AG20443 (cell line): ENCODE measurements around the gene MPV17L2.
"Not testable (repeated sequence)": the region's sequence is repeated elsewhere in the genome, so short reads cannot be mapped to it uniquely, and the experiment has no call there.

Source experiments
- DNase-seq: peaks from one replicate; pipeline ENCODE4 v3.0.0; 2012; ENCODE audit warnings: low spot score, mixed read lengths

MPV17L2 gene

DNA sequence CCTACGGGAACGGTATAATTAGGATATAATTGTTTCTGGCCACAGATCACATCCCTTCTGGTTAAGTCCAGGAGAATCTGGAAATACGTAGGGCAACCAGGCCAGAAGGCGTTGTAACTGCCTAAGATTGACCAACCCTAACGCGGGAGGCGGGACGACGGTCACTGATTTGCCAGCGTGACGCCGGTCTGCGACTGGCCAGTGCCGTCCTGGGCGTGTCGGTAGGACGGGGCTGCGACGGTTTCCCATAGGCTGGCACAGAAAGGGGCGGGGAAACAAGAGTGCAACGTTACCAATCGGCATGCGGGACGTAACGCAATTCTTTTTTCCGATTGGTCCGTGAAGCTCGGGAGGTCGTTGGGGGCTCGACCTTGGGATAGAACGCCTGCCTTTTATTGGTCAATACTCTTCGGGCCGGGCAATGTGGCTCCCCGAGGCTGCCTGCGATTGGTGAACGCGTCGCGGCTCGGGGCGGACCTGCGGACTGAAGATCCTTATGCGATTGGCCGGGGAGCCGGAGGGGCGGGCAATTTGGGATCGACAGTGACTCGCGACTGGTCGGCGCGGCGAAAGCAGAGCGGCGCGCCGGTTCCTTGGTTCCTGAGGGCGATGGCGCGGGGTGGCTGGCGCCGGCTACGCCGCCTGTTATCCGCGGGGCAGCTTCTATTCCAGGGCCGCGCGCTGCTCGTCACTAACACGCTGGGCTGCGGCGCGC, at the start of gene MPV17L2:
Gene MPV17L2, plus strand, starts transcription at position 546 of the 715 bp plus-strand sequence. Its CDS starts 64 bp downstream, at position 610.
- peak; percentile 95 for DNase-seq

DNA sequence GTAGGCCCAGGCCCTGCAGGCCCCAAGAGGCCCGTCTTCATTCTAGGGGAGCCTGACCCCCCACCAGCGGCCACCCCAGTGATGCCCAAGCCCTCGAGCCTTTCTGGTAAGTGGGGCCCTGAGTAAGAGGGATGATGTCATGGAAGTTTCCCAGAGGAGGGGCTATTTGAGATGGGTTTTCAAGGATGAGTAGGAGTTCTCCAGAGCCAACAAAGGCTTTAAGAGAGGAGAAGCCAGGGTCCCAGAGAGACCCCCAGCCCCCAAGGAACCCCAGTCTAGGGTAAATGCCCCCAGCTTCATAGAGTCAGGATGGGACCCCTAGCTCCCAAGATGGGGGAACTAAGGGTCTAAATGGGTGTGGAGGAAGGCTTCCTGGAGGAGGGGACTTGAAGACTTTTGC, 49.1 kb upstream of the MPV17L2 start:
- no peak for DNase-seq

GRCh38 chr19:18144361-18144760, 48.7 kb upstream of the MPV17L2 start:
- DNase-seq, result no peak

- DNase-seq, result no peak
Measured at GRCh38 chr19:18144906-18145305, 48.1 kb upstream of the MPV17L2 start.

DNA sequence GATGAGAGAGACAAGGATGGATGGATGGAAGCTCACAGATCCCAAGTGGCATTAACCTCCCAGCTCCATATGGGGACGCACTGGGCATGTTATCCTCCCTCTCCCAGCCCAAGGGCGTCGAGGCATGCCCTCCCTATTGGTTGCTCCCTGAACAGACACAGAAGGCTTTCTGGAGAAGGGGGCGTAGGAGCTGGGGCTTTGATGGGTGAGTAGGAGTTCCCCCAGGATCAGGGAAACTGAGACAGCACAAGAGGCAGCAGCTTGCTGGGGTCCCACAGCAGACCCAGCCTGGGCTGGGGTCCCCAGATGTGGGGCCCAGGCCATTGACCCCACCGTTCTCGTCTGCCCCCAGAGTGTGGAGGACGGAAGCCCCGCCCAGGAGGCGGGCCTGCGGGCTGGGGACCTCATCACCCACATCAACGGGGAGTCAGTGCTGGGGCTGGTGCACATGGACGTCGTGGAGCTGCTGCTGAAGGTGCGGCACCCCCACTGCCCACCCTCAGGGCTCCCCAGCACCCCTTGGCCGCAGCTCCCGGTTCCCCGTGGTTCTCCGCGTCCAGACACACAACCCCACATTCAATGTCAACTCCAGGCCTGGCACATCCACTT, 47.5 kb upstream of the MPV17L2 start:
- DNase-seq, result no peak

GRCh38 chr19:18147396-18147795, 45.6 kb upstream of the MPV17L2 start:
- DNase-seq, result no peak

GRCh38 chr19:18149596-18149975, 43.4 kb upstream of the MPV17L2 start:
- DNase-seq, result no peak

GRCh38 chr19:18150776-18151624, 42.0 kb upstream of the MPV17L2 start:
- no peak for DNase-seq

- peak; percentile 95 for DNase-seq
Measured at GRCh38 chr19:18152442-18152816, 40.6 kb upstream of the MPV17L2 start.

- DNase-seq, result peak; percentile 99
Measured at GRCh38 chr19:18152817-18153555, 40.0 kb upstream of the MPV17L2 start, which contains the start of gene PIK3R2. TSS of gene PIK3R2 (plus strand) at chr19:18153163. CDS start at chr19:18155880, 2,717 bp downstream.

DNA sequence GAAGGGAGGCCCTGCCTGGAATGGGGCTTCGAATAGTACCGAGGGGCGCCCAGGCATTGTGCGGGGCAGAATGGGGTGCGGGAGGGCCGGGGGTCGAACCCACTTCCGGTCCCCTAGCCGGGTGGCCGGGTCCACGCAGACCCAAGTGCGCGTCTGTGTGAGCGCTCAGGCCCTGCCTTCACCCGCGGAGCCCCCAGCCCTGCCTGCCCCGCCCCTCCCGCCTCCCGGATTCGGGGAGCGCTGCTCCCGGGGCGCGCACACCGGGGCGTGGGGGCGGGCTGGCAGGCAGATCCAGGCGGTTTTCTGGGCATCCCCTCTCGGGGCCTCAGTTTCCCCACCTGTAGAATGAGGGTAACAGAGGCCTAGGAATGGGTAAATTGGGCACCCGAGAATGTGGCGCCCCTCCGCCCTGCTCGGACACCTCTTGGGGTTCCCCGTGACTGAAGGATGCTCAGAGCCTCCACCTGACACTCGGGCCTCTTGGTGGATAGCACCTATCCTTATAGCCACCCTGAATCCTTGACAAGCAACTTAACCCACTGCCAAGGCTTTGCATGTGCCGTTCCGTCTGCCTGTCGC, 39.4 kb upstream of the MPV17L2 start:
- DNase-seq, result peak; percentile 39

GRCh38 chr19:18155095-18156087, 37.6 kb upstream of the MPV17L2 start:
- no peak for DNase-seq

- DNase-seq, result no peak
Measured at GRCh38 chr19:18156268-18156667, 36.8 kb upstream of the MPV17L2 start.

- peak; percentile 81 for DNase-seq
Measured at GRCh38 chr19:18156841-18157464, 36.1 kb upstream of the MPV17L2 start.

DNA sequence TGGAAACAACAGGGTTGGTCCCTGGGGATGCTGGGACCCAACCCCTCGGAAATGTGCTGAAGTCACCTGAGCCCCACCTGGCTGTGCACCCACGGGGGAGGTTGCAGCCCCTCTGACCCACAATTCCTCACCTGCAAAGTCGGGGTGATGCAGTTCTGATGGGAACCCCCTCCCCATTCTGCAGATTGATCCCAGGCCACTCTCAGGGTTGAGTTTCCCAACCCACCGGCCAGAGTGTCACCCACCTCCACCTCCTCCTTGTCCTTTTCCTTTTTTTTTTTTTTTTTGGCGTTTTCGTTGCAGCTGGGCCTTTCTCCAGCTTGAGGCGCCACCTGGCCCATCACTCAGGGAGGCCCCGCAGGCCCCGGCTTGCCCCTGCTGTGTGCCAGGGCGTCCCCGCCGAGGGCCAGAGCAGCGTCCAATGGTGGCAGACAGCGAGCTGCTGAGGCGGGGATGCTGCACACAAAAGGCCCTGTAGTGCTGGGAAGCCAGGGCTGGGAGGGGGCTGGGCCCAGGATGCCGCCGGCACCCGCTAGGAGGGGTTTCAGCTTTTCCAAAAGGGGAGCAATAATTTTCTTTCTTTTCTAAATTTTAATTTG, 35.5 kb upstream of the MPV17L2 start:
- DNase-seq, result no peak

DNA sequence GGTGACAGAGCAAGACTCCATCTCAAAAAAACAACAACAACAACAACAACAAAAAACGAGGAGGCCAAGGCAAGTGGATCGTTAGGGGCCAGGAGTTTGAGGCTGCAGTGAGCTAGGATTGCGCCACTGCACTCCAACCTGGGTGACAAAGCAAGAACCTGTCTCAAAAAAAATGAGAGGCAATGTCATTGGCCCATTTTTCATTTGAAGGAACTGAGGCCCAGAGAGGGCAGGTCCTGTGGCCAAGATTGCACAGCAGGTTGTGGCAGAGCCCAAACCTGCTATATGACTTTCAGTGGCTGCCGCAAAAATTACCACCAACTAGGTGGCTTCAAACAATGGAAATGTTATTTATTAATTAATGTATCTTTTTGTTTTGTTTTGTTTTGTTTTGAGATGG, 34.6 kb upstream of the MPV17L2 start:
- DNase-seq, result no peak

- not testable (repeated sequence) for DNase-seq
Measured at GRCh38 chr19:18159059-18159616, 33.9 kb upstream of the MPV17L2 start.

DNA sequence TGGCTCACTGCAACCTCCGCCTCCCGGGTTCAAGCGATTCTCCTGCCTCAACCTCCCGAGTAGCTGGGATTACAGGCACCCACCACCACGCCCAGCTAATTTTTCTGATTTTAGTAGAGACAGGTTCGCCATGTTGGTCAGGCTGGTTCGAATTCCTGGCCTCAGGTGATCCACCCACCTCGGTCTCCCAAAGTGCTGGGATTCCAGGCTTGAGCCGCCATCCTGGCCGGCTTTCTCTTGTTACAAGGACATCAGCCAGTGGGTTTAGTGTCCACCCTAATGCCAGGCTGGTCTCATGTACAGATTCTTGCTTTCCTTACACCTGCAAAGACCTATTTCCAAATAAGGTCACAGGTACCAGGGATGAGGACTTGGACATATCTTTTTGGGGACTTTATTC, 33.2 kb upstream of the MPV17L2 start:
- DNase-seq, result no peak

GRCh38 chr19:18160493-18160970, 32.5 kb upstream of the MPV17L2 start:
- no peak for DNase-seq
